Spinal cord (tissue), 10 donors: ENCODE measurements around the gene POLDIP2. TPM values are rescaled to one million over a fixed set of nuclear protein-coding genes. Genes with fewer than 3 reads are reported as not detected.
"Not testable (repeated sequence)": the region's sequence is repeated elsewhere in the genome, so short reads cannot be mapped to it uniquely, and the experiment has no call there.

Experiments
- DNase-seq, 6 donors: peaks; one replicate each; pipeline versions ENCODE4 v3.0.0 to v3.0.0-alpha.2; 2013 to 2015; ENCODE audit warnings: low spot score in 6 of 6, low read depth in 4 of 6
- H3K27ac ChIP-seq: one replicate; pipeline ENCODE4 v1.5.1; 2013; ENCODE audit warnings: low read depth, low read length, control low read depth
- H3K27me3 ChIP-seq: one replicate; pipeline ENCODE4 v1.6.1; 2013; ENCODE audit warnings: low read length; ENCODE audit not compliant: control insufficient read depth, insufficient read depth
- H3K36me3 ChIP-seq: one replicate; pipeline ENCODE4 v1.6.1; 2013; ENCODE audit warnings: low read length; ENCODE audit not compliant: control insufficient read depth, insufficient read depth
- H3K4me1 ChIP-seq: one replicate; pipeline ENCODE4 v1.6.1; 2013; ENCODE audit warnings: low read length; ENCODE audit not compliant: control insufficient read depth, insufficient read depth
- H3K4me3 ChIP-seq: one replicate; pipeline ENCODE4 v1.5.1; 2013; ENCODE audit warnings: low read depth, low read length, control low read depth
- H3K9me3 ChIP-seq: one replicate; pipeline ENCODE4 v1.6.1; 2013; ENCODE audit warnings: low read length; ENCODE audit not compliant: control insufficient read depth, insufficient read depth
- WGBS: methylation state at CpG from one replicate; pipeline ENCODE4 v1.1.5; 2013; ENCODE audit warnings: missing lambda C conversion rate; ENCODE audit not compliant: insufficient coverage; 5-methylcytosine and 5-hydroxymethylcytosine counted together
- polyA plus RNA-seq, 2 donors: library from polyadenylated mRNA; unstranded; fragments of 120-200 nt; gene quantifications; one replicate each; pipeline ENCODE4 v1.2.1, GENCODE V29; 2013; ENCODE audit not compliant: insufficient read length in 2 of 2
- total RNA-seq, 2 donors: library from RNA; depleted of rRNA in 1 of 2; stranded (reverse); fragments of 120-200 nt in 1 of 2; fragments of >200 nt in 1 of 2; gene quantifications; one replicate each; pipeline versions ENCODE4 v1.2.3 to v1.2.4, GENCODE V29; 2013 to 2014
- donor health status: healthy.

Gene POLDIP2
- total and polyA plus RNA-seq, 4 donors = 40.3 to 89.1 (median 85.8) TPM

DNA sequence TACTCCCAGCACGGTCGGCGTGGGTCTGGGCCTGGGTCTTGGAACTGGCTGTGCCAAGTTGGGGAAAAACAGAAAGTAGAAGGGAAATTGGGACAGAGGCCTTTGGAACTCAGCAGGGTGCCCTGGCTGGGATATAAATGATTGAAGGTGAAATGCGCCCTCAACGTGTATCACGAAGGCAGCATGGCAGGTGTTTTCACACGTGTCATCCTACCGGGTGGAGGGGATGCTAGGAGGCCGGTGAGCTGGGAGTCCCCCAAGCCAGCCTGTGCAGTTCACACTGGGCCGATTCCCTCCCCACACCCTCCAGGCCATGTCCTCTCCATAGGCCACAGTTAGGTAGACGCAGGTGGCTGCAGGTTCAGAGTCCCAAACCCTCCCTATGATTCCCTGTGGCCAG lies 15.8 kb downstream of the POLDIP2 start:
- no peaks in the 10 kb centered on the region for H3K9me3 ChIP-seq
- H3K27me3 ChIP-seq = no peaks in the 10 kb centered on the region
- peaks cover 2% of the 10 kb centered on the region for H3K4me1 ChIP-seq
- no peak for DNase-seq
- WGBS = 89% methylated on average over 8 of the region's 11 CpGs
- H3K36me3 ChIP-seq = peaks cover 74% of the 10 kb centered on the region
- H3K4me3 ChIP-seq = no peak overlapping the region
- H3K27ac ChIP-seq = no peak overlapping the region

DNA sequence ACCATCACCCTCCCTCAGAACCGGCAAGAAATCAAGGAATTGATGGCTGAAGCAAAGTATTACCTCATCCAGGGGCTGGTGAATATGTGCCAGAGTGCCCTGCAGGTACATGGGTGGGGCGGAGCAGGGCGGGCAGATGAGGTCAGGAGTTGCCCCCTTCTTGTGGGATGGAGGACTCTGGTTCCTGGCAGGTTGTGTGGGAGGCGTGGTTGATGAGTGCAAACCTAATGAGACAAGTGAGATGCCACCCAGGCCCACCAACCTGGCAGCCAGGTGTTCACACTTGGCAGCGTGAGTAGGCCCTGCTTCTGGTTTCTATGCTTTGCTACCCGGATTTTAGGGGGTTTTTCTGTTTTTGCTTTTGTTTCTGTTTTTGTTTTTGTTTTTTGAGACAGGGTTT lies 17.0 kb downstream of the POLDIP2 start:
- 97% methylated on average over 6 of the region's 6 CpGs for WGBS
- Histone ChIP-seq H3K9me3 (no peaks in the 10 kb centered on the region), H3K4me3 (no peak overlapping the region), H3K36me3 (peaks cover 67% of the 10 kb centered on the region), H3K27ac (no peak overlapping the region), H3K4me1 (peaks cover 8% of the 10 kb centered on the region), H3K27me3 (no peaks in the 10 kb centered on the region)
- no peak for DNase-seq

DNA sequence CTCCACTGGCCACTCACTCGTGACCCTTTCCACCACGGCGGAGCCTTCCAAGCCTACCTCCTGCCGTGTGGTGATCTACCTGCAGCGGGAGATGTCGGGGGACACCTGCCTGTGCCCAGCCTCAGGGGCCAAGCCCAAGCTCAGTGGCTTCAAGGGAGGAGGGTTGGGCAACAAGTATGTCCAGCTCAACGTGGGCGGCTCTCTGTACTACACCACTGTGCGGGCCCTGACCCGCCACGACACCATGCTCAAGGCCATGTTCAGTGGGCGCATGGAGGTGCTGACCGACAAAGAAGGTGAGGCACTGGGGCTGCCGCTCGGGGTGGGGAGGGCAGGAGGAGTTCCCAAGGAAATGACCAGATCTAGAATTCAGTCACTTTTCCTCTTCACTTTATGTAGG lies 17.9 kb downstream of the POLDIP2 start:
- peaks cover 59% of the 10 kb centered on the region for H3K36me3 ChIP-seq
- no peak for DNase-seq
- 94% methylated on average over 9 of the region's 15 CpGs for WGBS
- no peaks in the 10 kb centered on the region for H3K9me3 ChIP-seq
- H3K4me1 ChIP-seq = peaks cover 13% of the 10 kb centered on the region
- H3K27me3 ChIP-seq = no peaks in the 10 kb centered on the region
- H3K4me3 ChIP-seq = no peak overlapping the region
- no peak overlapping the region for H3K27ac ChIP-seq

DNA sequence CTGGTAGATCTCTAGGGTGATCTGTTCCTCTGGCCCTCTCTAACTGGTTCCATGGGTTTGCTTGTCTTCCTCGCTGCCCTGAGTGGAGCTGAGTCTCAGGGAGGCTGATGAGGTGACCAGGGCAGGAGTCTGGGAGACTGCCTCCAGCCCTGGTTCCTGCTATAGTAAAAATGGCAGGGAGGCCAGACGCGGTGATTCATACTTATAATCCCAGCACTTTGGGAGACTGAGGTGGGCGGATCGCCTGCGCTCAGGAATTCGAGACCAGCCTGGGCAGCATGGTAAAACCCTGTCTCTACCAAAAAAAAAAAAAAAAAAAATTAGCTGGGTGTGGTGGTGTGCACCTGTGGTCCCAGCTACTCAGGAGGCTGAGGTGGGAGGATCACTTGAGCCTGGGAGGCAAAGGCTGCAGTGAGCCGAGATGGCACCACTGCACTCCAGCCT lies 18.5 kb downstream of the POLDIP2 start:
- H3K36me3 ChIP-seq = peaks cover 52% of the 10 kb centered on the region
- not testable (repeated sequence) for DNase-seq

DNA sequence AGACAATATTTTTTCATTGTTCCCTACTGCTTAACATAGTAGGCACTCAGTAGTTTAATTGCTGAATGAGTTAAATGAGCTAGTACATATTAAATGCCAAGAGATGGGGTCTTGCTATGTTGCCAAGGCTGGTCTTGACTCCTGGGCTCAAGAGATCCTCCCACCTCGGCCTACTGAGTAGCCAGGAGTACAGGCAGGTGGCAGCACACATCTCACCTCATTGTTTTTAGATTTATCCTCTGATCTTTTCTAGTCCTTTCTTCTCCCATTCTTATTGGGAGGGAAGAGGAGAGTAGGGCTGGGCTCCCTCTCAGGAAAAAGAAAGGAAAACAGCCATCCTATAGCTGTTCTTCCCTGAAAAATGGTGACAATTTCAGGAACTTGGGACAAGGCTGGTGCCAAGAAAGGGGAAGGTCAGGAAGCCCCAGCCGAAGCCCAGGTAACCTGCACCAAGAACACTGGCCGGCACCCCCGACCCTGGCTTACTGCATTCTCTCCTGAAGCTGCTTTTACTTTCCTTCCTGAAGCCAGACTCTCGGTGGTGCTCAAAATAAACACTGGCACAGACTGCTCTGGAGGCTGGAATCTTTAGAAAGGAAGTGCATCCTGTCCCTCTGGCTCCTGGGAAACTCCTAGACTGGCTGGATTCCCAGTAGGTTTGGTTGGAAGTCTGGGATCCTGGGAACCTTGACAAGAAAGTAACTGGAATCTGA lies 19.1 kb downstream of the POLDIP2 start:
- no peak for DNase-seq
- no peaks in the 10 kb centered on the region for H3K27me3 ChIP-seq
- H3K4me3 ChIP-seq = no peak overlapping the region
- H3K27ac ChIP-seq = no peak overlapping the region
- peaks cover 46% of the 10 kb centered on the region for H3K36me3 ChIP-seq
- 87% methylated on average over 4 of the region's 5 CpGs for WGBS
- peaks cover 21% of the 10 kb centered on the region for H3K4me1 ChIP-seq
- no peaks in the 10 kb centered on the region for H3K9me3 ChIP-seq

More for the DNA sequence above, 18.5 kb downstream of the POLDIP2 start:
- H3K4me1 ChIP-seq = peaks cover 19% of the 10 kb centered on the region
- not testable (repeated sequence) for H3K27ac ChIP-seq, H3K9me3 ChIP-seq, H3K4me3 ChIP-seq, H3K27me3 ChIP-seq
- 84% methylated on average over 4 of the region's 8 CpGs for whole genome bisulfite sequencing

DNA sequence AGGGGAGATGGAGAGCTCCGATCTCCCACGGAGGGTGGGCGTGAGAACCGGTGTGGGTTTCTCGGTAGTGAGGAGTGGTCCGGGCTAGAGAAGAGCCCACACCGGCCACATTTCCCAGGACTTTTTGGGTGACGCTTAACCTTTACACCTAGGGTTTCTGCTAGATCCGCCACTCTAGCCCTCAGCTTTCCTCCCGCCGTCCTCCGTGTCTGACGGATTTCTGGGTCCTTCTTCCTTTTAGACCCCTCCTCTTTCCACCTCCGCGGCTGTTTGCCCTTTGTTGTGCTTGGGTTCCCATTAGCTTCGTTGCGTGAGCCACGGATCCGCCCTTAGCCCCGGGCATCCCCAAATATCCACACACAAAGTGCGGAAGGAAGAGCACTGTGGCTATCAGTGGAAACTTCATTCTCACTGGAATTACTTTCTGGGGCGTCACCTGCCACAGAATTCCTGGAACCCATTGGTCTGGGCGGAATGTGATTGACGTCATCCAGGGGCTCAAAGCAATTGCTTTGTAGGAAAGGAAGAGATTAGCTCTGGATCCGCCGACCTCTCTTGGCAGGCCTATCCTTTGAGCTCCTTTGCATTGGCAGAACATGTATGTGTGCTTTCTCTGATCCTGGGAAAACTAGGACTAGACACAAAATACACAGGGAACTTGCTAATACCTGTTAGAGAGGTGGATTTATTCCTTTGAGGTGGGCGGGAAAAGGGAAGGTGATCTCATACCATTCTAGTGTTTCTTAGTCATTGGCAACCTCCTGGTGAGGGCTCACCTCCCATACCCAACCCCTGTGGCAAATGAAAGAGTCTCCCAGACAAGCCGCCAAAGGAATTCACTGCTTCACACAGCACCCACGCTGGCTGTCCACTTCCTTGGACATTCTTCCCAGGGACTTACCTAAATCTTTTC lies 21.1 kb downstream of the POLDIP2 start:
- Histone ChIP-seq H3K36me3 (peaks cover 35% of the 10 kb centered on the region), H3K4me1 (peaks cover 21% of the 10 kb centered on the region), H3K27ac (peak overlapping the region; percentile 98), H3K9me3 (no peaks in the 10 kb centered on the region), H3K4me3 (peak overlapping the region; percentile 96), H3K27me3 (no peaks in the 10 kb centered on the region)
- WGBS = 2% methylated on average over 22 of the region's 29 CpGs
- peak in 4 of 6 donors; percentile 49 to 89 (median 68) for DNase-seq

DNA sequence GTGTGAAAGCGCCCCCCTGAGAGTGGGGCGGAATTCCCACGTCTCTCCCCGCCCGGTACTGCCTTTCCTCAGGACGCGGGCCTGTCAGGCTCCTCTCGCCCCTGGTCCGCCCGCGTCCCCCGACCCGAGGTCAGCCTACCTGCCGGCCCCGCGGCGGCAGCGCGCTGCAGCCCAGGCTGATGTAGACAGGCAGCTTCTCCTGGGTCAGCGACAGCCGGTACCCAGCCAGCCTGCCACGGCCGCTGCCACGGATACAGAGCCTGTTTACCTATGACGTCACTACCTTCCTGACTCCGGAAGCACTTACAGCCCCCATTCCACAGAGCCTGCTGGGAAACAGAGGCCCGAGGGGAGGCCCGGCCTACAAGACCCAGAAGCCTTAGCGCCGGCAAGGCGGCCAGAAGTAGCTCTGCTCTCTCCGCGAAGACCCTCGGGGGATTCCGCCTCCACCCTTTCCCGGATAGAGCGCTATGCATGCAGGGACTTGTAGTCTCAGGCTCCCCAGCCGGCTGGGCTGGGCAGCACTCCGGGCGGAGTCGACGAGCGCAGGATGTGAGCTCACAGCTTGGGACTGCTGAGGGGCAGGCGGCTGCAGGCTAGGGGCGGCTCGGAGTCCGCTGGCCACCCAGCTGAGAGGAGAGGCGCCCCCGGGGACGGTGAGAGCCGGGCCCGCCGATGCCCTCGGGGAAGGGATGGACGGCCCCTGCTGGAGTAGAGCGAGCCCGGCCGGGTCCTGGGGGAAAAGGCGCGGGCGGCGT lies 21.9 kb downstream of the POLDIP2 start, which contains the start of the genes IFT20 and TNFAIP1:
IFT20 (minus strand) TSS at position 272 of the 758 bp plus-strand sequence. CDS start 3,487 bp downstream, outside the sequence.
TNFAIP1 (plus strand) TSS at position 561 of the 758 bp plus-strand sequence. CDS start 3,761 bp downstream, outside the sequence.
- H3K27me3 ChIP-seq = no peaks in the 10 kb centered on the region
- H3K4me3 ChIP-seq = peak within 1 kb of the TSS; percentile 96
- peak; percentile 93 to 100 (median 98) for DNase-seq
- peaks cover 21% of the 10 kb centered on the region for H3K4me1 ChIP-seq
- H3K9me3 ChIP-seq = no peaks in the 10 kb centered on the region
- 0% methylated on average over 62 of the region's 62 CpGs for WGBS
- peaks cover 35% of the 10 kb centered on the region for H3K36me3 ChIP-seq
- peak within 1 kb of the TSS; percentile 98 for H3K27ac ChIP-seq

DNA sequence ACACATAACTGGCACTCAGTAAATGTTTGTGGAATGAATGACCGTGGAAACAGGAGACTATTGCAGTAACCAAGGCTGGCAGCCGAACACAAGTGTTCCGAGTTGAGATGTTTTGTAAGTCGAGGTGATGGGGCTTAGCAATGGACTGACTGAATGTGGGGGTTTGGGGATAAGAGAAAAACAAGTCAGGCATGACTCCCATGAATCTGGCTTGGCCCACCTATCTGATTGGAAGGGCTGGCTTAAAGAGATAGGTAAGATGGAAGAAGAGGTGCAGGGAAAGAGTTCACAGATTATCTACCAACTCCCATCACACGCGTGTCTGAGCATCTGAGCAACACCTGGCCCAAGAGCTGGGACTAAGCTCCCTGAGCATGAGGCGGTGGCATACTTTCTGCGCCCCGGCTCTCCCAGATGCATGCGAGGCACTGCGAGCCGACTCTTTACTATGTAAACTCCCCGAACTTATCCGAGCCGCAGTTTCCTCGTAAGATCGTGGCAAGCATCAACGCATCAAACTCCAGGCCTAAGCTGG lies 22.6 kb downstream of the POLDIP2 start:
- peak overlapping the region; percentile 98 for H3K27ac ChIP-seq
- H3K4me1 ChIP-seq = peaks cover 21% of the 10 kb centered on the region
- H3K4me3 ChIP-seq = peak overlapping the region; percentile 96
- no peaks in the 10 kb centered on the region for H3K9me3 ChIP-seq
- no peak for DNase-seq
- H3K36me3 ChIP-seq = peaks cover 32% of the 10 kb centered on the region
- H3K27me3 ChIP-seq = no peaks in the 10 kb centered on the region
- WGBS = 11% methylated on average over 18 of the region's 18 CpGs

DNA sequence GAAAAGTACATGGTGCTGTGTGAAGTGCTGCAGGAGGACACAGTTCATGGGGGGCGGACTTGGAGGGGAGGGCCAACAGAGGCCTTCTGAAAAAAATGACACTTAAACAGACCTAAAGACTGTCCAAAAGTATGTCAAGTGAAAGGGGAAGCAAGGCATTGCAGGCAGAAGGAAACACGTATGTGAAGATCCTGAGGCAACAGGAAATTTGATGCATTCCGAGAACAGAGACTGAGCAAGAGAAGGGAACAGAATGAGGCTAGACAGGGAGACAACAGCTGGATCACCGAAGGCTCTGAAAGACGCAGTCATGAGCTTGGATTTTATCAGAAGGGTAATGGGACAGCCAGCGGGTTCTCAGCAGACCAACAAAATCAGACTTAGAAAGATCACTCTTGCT lies 23.2 kb downstream of the POLDIP2 start:
- no peak for DNase-seq
- Histone ChIP-seq H3K4me3 (peak overlapping the region; percentile 96), H3K27ac (peak overlapping the region; percentile 98), H3K27me3 (no peaks in the 10 kb centered on the region), H3K4me1 (peaks cover 21% of the 10 kb centered on the region), H3K9me3 (no peaks in the 10 kb centered on the region), H3K36me3 (peaks cover 30% of the 10 kb centered on the region)
- 72% methylated on average over 5 of the region's 6 CpGs for WGBS
